ENCODE results near the gene ETV5. TPM values are rescaled to one million over a fixed set of nuclear protein-coding genes. Genes with fewer than 3 reads are reported as not detected.

Gene ETV5
- total RNA-seq, 6 donors from 2014 or later = 15.7 to 95.8 (median 41.4) TPM

DNA sequence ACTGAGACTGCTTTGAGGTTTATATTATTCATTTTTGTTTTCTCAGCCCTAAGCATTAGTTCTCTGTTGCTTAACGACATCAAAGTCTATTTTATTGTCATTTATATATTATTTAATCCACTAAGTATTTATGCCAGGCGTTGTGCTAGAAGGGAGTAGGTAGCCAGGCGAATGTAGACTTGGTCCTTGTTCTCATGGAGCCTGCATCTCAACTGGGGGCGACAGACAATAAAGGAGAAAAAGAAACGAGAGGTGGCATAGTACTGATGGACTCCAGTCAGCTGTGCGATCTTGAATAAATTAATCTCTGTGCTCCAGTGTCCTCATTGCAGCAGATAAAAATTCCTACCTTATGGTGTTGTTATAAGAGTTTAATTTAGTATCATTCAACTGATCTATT, 49.7 kb downstream of the ETV5 start:
- H3K4me1 ChIP-seq = no peaks in the 10 kb centered on the region
- ATAC-seq (ENCODE audit: low FRiP score in 2 of 2) (no peak), DNase-seq (no peak)
- H3K36me3 ChIP-seq = peaks cover 0 to 36% (median 8%) of the 10 kb centered on the region in 4 donors
- no peak overlapping the region for H3K27ac ChIP-seq
- no peaks in the 10 kb centered on the region for H3K9me3 ChIP-seq
- H3K27me3 ChIP-seq = no peaks in the 10 kb centered on the region
- no peak for TF ChIP-seq EP300 (IDR thresholded peaks at IDR 0.05)
- TF ChIP-seq POLR2A (IDR thresholded peaks at IDR 0.05) = no peak
- no peak for TF ChIP-seq POLR2AphosphoS5 (IDR thresholded peaks at IDR 0.05)
- TF ChIP-seq, protein P1, sequence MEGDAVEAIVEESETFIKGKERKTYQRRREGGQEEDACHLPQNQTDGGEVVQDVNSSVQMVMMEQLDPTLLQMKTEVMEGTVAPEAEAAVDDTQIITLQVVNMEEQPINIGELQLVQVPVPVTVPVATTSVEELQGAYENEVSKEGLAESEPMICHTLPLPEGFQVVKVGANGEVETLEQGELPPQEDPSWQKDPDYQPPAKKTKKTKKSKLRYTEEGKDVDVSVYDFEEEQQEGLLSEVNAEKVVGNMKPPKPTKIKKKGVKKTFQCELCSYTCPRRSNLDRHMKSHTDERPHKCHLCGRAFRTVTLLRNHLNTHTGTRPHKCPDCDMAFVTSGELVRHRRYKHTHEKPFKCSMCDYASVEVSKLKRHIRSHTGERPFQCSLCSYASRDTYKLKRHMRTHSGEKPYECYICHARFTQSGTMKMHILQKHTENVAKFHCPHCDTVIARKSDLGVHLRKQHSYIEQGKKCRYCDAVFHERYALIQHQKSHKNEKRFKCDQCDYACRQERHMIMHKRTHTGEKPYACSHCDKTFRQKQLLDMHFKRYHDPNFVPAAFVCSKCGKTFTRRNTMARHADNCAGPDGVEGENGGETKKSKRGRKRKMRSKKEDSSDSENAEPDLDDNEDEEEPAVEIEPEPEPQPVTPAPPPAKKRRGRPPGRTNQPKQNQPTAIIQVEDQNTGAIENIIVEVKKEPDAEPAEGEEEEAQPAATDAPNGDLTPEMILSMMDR (IDR thresholded peaks at IDR 0.05) = no peak
- WGBS, 2 donors = 90% methylated on average over 6 of the region's 6 CpGs
- no peak overlapping the region for H3K4me3 ChIP-seq

DNA sequence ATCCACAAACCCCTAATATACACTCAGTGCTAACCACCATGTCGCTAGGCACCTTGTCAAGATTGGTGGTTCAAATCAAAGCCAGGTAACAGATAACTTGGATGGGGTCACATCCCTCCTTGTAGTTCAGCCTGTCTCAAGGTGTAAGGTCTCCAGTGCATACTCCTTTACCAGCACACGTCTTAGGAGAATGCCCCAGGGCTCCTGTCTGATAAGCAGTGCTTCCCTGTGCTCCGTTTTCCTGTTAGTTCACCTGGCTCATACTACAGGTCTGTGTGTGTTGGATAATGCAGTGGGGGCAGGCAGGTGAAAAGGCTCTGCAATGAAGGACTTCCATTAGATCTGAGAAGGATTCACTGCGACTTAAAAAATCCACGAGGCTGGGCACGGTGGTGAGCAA, 50.7 kb downstream of the ETV5 start:
- no peak overlapping the region for H3K4me3 ChIP-seq
- ATAC-seq (ENCODE audit: low FRiP score in 2 of 2) (no peak), DNase-seq (no peak)
- TF ChIP-seq POLR2A (IDR thresholded peaks at IDR 0.05) = no peak
- no peaks in the 10 kb centered on the region for H3K27me3 ChIP-seq
- H3K36me3 ChIP-seq = peaks cover 0 to 41% (median 8%) of the 10 kb centered on the region in 4 donors
- H3K27ac ChIP-seq = no peak overlapping the region
- H3K9me3 ChIP-seq = no peaks in the 10 kb centered on the region
- no peaks in the 10 kb centered on the region for H3K4me1 ChIP-seq
- 94% methylated on average over 6 of the region's 6 CpGs for WGBS, 2 donors

DNA sequence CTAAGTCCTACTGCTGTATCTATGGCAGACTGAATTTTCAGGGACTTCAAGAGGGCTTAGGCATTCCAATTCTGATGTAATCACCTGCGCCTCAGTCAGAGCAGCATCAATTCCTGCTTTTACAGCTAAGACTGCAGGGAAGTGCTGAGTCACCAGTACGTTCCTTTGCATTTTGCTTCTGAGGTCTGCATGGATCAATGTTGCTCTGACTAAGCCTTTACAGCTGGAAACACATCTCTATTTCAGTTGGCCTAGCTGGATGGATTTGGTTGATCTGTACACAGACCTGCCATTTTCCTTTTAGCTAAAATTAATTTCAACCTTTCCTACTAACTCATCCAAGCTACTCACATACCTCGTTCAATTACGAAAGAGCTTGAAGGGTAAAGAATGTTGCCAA, 51.3 kb downstream of the ETV5 start:
- Histone ChIP-seq H3K9me3 (no peaks in the 10 kb centered on the region), H3K4me3 (no peak overlapping the region), H3K27ac (no peak overlapping the region), H3K27me3 (no peaks in the 10 kb centered on the region), H3K36me3 (peaks cover 0 to 41% (median 8%) of the 10 kb centered on the region in 4 donors), H3K4me1 (no peaks in the 10 kb centered on the region)
- WGBS, 2 donors = 66 to 73% methylated on average over 4 of the region's 4 CpGs
- no peak for TF ChIP-seq POLR2AphosphoS5 (IDR thresholded peaks at IDR 0.05)
- no peak for TF ChIP-seq EP300 (IDR thresholded peaks at IDR 0.05)
- ATAC-seq (ENCODE audit: low FRiP score in 2 of 2) (peak in 1 of 2 donors; percentile 20), DNase-seq (no peak)

DNA sequence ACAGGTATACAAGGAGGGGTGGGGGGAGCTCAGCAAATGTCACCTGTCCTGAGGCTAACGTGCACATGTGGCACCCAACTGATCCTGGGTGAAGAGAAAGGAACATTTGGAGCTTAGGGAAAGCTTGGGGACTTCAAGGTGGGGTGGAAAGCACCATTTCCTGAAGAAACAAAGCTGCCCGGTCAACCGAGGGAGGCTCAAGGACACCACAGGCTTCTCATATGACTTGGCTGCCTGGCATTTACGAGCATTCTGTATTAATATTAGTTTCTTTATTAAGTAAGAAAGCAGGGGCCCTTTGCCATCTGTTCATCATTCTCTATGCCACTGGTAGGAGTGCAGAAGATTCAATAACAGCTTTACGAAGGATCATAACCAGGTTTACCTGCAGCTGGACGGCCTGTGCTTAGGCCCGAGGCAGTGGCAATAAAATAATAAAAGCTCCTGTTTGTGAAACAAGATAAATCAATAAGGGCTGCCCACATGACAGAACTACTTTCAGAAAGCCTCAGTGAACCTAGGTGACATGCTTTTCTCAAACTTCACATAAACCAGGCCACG, 54.0 kb downstream of the ETV5 start:
- 89 to 91% methylated on average over 8 of the region's 8 CpGs for WGBS, 2 donors
- no peak for ATAC-seq (ENCODE audit: low FRiP score in 2 of 2)
- Histone ChIP-seq H3K4me3 (no peak overlapping the region), H3K9me3 (no peaks in the 10 kb centered on the region), H3K27ac (no peak overlapping the region), H3K36me3 (peaks cover 0 to 47% (median 23%) of the 10 kb centered on the region in 4 donors), H3K27me3 (no peaks in the 10 kb centered on the region), H3K4me1 (no peaks in the 10 kb centered on the region)
- TF ChIP-seq, protein P1 (IDR thresholded peaks at IDR 0.05) = no peak
- DNase-seq = no peak

DNA sequence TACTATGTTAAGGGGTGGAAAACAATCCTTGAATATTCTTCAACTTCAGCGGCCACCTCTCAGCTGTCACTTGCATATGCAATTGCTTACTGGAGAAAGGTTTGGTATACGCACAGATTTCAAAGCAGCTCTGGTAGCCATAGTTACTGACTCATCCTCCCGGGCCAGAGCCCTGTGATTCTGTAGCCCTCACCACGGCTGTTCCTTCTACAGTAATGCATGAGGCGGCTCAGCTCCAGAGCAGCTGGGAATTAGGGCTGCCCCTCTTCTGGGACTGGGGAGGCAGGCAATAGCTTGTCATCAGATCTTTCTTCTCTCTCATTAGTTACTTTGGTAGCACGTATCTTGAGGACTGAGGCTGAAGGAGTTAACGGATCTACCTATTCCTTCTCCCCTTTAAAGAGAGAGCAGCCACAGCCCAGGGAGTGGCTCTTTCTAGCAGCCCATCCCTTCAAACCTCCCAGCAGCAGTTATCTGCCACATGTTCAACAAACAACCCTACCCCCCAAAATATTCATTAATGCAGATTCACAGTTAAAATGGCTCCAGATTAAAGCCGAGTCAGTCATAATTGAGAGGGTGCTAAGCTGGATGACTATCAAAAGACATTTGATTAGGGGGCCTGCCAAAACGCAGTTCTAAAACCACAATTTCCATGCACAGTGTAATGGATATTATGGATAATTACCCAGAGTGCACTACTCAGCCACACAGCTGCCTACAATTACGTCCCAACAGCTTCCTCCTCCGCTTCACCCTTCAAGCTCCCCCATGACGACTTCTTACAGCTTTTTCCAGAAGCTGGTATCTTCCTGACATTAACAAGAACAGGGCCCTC, 54.7 kb downstream of the ETV5 start:
- WGBS, 2 donors = 88 to 90% methylated on average over 10 to 12 of the region's 12 CpGs
- Histone ChIP-seq H3K4me3 (no peak overlapping the region), H3K27ac (no peak overlapping the region), H3K27me3 (no peaks in the 10 kb centered on the region), H3K36me3 (peaks cover 0 to 48% (median 24%) of the 10 kb centered on the region in 4 donors), H3K4me1 (no peaks in the 10 kb centered on the region), H3K9me3 (no peaks in the 10 kb centered on the region)
- ATAC-seq (ENCODE audit: low FRiP score in 2 of 2) (no peak), DNase-seq (no peak)
- TF ChIP-seq POLR2A (IDR thresholded peaks at IDR 0.05) (no peak), POLR2AphosphoS5 (IDR thresholded peaks at IDR 0.05) (no peak), EP300 (IDR thresholded peaks at IDR 0.05) (no peak)
- TF ChIP-seq, protein P1 (IDR thresholded peaks at IDR 0.05) = no peak
